Muscle of back (tissue), 11 donors: ENCODE data around the gene CD79A. TPM values are rescaled to one million over a fixed set of nuclear protein-coding genes. Genes with fewer than 3 reads are reported as not detected.

Experiments used
- DNase-seq, 3 donors: peaks; one replicate each; pipeline versions ENCODE4 v3.0.0 to v3.0.0-alpha.2; 2013
- polyA plus RNA-seq, 10 donors: library from polyadenylated mRNA; unstranded; fragments of 120-200 nt; gene quantifications; one replicate each; pipeline ENCODE4 v1.2.1, GENCODE V29; 2013; ENCODE audit not compliant: insufficient read length in 10 of 10

The CD79A gene
- polyA plus RNA-seq, 10 donors = 0.39 to 2.2 (median 1.2) TPM

- no peak for DNase-seq
Observed at GRCh38 chr19:41918653-41919244, 41.7 kb downstream of the CD79A start.

- no peak for DNase-seq
Observed at GRCh38 chr19:41919948-41920712, 43.1 kb downstream of the CD79A start.

GRCh38 chr19:41920882-41921576, 44.0 kb downstream of the CD79A start:
- no peak for DNase-seq

- DNase-seq = no peak
Observed at GRCh38 chr19:41921577-41922576, 44.8 kb downstream of the CD79A start.

GRCh38 chr19:41922585-41922984, 45.5 kb downstream of the CD79A start:
- DNase-seq = no peak

- no peak for DNase-seq
Observed at GRCh38 chr19:41923045-41923788, 46.1 kb downstream of the CD79A start.

GRCh38 chr19:41924151-41925145, 47.4 kb downstream of the CD79A start:
- no peak for DNase-seq

GRCh38 chr19:41925208-41926003, 48.3 kb downstream of the CD79A start:
- DNase-seq = no peak

GRCh38 chr19:41926028-41926762, 49.1 kb downstream of the CD79A start:
- no peak for DNase-seq

GRCh38 chr19:41926763-41927496, 49.9 kb downstream of the CD79A start:
- no peak for DNase-seq

- DNase-seq = no peak
Observed at GRCh38 chr19:41927497-41928192, 50.6 kb downstream of the CD79A start.

GRCh38 chr19:41928221-41928683, 51.2 kb downstream of the CD79A start, which contains the start of gene ERFL:
TSS of gene ERFL (minus strand) at chr19:41928449. CDS start at chr19:41912919, 15,530 bp downstream.
- no peak for DNase-seq

- DNase-seq = no peak
Observed at GRCh38 chr19:41928754-41929535, 51.9 kb downstream of the CD79A start.

GRCh38 chr19:41929536-41930071, 52.5 kb downstream of the CD79A start:
- no peak for DNase-seq

GRCh38 chr19:41930322-41930722, 53.2 kb downstream of the CD79A start:
- no peak for DNase-seq
